GM19328 (cell line): ENCODE measurements around the gene MCAM.
A peak's percentile ranks its signal among the peaks of the same experiment; 100 is the strongest.

Experiments
- ATAC-seq: cut with Tn5 transposase; IDR thresholded peaks from one replicate; pipeline ENCODE4 v1.9.1; 2021; ENCODE audit warnings: mild to moderate bottlenecking, moderate library complexity; ENCODE audit not compliant: unreplicated experiment

MCAM gene

DNA sequence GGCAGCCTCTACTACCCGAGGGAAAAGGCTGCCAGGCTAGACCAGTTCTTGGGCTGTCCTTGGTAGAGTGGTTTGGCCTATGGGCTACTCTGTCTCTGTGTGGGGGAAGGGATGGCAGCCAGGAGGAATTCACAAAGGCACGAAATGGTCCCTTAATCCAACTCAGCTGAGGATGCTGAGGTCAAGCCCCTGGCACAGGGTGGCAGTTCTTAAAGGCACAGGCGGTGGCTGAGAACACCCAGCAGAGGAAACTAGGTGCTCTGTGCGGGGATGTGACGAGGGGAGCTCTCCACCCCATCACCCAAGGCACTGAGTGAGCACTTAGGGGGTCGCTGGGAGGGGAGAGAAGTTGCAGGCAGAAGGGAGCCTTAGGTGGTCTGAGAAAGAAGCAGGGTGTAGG lies 29.7 kb upstream of the MCAM start, which contains the start of gene MFRP:
Gene MFRP (minus strand): TSS at position 101 of the 400 bp plus-strand sequence. CDS start 192 bp downstream, outside the sequence.
- ATAC-seq = no peak

GRCh38 chr11:119345685-119346084 lies 28.8 kb upstream of the MCAM start:
- ATAC-seq = no peak

DNA sequence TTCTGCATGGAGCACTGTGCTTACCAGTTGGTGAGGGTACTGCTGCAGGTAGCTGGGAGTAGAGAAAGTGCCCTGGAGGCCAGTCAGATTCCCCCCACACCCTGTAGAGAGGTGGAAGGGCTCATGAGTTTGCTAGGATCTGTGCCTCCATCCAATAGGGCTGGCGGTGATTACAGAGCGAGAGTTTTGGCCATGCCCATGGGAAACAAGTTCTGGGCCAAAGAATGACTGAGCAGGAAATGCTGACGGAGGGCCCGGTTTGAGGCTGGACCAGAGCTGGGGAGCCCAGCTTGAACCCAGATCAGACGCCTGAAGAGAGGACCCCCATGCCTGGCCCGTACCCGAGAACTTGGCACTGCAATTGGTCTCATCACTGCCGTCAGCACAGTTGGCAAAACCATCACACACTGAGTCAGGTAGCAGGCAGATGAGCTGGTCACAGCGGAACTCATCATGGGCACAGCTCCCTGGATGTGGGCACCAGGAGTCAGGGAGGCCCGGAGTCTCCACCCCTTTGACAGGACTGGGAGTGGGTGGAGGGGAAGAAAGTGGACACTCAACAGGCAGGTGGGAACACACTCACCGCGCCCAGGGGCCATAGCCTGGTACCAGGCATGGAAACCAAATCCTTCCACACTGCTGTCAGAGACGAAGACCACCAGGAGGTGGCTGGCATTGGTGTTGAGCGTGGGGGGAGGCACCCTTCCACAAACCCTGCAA lies 27.5 kb upstream of the MCAM start:
- no peak for ATAC-seq

GRCh38 chr11:119343726-119344125 lies 26.8 kb upstream of the MCAM start:
- ATAC-seq = no peak

DNA sequence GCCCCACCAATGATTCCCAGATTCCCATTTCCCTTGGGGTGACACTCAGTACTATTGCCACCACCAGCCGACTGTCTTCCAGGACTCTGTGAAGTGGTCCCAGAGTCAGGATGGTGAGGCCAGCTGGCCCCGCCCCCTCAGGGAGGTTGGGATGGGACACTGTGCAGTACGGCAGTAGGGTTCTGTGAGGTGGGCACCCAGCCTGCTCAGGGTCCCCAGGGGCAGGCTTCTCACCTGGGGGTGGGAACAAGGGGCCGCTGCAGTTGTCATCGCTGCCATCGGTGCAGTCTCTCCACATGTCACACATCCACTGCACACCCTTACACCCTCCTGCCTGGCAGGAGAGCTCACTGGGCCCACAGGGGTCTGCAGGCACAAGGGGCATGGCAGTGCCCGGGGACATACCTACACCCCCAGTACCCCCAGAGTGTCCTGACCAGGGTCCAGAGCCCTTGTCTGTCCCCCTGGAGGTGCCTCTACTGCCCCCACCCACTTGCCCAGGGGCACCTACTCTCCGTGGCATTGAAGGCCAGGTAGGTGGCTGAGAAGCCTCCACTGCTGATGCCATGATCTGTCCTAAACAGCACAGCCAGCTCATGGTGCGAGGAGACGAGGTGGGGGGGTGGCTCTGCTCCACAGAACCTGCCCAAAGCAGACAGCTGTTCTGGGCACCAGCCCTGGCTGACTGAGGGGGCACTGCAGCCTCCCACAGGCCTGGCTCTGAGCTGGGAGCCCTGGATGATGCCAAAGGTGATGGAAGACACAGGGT lies 25.6 kb upstream of the MCAM start:
- ATAC-seq = no peak

- no peak for ATAC-seq
Measured at GRCh38 chr11:119342023-119342300, 25.0 kb upstream of the MCAM start.

GRCh38 chr11:119341222-119342022 lies 24.5 kb upstream of the MCAM start:
- no peak for ATAC-seq

DNA sequence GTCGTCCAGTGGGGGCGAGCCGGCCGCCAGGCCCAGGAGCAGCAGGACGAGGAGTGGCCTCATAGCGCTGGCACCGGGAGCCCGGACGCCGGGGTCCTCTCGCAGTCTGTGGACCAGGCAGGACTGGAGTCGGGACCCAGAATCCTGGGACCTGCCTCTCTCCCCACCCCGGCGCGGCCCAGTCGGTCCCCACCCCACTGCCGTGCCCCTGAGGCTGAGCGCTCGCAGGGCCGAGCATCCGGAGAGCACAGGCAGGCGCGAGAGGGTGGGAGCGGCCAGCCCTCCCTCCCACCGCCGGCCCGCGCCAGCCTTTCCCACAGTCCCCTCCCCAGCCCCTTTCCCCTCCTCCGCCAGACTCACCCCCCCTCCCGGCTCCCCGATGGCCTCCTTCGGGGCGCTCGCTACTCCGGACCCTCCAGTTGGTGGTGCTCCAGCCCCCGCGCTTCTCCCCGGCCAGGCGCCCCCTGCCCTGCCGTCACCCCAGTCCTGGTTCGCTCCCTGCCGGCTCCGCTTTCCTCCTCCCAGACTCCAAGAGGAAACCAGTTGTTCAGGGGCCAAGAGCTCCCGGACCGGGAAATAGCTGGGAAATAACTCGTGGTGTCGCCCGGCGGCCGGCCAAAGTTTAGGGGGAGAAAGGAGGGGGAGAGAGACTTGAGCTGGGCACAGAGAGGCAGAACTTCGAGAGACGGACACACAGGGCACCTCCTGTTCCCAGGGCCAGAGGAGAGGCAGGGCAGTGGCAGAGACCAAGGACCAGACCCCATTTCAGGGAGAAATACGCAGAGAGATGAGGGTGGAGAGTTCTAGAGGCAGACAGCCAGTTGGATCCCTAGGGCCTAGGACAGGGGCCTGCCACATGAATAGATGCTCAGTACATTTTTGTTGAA lies 23.6 kb upstream of the MCAM start, which contains the start of gene C1QTNF5:
Gene C1QTNF5 (minus strand): TSS at position 549 of the 887 bp plus-strand sequence. CDS start 486 bp downstream, at position 63.
- ATAC-seq = no peak

- ATAC-seq = no peak
Measured at GRCh38 chr11:119339589-119340334, 22.8 kb upstream of the MCAM start.

- ATAC-seq = no peak
Measured at GRCh38 chr11:119338965-119339588, 22.1 kb upstream of the MCAM start.

DNA sequence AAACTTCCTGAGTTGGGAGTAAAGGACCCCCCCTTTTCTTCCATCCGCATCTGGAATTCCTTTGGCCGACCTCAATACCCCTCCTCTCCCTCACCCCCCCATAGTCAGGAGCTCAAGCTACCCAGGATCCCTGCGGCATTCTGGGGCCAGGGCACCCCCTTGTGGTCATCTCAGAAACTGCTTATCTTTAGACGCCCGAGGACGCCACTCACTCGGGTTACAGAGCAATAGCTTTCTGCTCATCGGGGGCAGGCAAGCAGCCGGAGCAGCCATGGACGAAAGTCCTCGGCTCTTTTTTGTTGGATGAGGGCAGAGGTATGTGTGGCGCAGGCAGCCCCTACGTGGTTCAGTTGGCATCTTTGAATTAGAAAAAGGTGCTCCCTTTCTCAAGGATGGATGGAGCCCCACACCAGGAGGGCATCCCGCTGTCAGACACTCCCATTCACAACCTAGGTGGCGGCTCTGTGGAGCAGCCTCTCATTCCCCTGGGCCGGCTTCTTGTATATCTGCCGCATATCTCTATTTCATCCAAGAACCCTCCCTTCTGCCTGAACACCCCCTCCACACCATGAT lies 21.5 kb upstream of the MCAM start:
- ATAC-seq = no peak

DNA sequence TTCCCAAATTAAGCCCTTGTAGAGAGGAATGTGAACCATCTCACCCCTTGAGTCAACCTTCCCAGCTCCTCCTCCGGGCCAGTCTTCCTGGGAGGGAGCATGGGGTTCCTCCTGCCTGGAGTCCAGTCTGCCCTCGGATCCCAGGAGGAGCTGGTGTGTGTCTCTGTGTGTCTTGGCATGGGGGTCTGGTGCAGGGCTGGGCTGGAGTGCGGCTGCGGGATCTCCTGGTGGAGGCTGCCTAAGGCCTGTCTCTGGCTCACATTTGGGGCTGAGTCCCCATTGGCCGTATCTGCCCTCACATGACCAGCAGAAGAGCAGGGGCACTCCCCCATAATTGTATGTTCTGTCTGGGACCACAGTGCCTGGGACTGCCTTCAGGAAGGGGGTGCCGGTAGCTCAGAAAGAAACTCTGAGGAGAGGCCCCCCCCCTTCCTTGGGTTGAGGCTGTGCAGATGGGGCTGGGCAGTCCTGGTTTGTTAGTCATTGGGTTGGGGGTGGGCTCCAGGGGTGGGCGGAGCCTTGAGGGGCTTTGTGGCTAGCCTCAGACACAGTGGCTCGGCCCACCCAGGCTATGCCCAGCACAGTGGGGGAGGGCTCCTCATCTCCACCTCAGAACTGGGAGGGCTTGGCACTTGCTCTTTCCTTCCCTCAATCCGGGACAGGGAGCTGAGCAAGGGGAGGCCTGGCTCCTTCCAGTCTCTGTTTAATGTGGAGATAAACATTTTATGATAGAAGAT lies 20.8 kb upstream of the MCAM start:
- ATAC-seq = no peak

DNA sequence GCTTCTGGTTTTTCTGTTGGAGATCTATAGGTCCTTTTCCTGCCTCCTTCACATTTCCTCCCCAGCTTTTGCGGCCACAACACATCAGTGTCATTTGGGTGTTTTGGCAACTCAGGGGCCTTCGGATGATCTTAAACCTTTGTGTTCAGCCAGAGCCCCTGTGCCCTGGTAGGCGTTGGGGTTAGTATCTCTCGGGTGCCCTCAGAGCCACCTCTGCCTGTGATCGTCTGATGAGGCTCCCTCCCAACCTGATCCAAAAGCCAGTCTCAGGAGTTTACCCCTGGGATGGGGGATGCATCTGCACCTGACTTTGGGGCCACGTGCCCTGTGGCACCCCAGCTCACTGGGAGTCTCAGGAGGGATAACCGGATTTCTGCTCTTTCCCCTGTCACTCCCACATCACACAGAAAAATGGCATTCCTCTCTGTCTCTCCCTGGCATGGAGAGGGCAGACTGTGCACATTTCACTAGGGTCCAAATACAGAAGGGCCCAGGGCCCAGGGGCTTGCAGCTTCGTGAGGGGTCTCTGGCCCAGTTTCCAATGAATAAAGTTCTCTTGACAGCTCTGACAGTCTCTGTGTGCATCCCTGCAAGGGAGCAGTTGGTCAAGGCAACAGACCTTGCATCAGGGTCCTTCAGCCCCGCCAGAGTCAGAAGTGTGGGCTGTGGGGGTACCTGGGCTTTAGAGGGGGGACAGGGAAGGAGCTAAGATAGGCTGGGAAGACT lies 20.0 kb upstream of the MCAM start:
- ATAC-seq = no peak

DNA sequence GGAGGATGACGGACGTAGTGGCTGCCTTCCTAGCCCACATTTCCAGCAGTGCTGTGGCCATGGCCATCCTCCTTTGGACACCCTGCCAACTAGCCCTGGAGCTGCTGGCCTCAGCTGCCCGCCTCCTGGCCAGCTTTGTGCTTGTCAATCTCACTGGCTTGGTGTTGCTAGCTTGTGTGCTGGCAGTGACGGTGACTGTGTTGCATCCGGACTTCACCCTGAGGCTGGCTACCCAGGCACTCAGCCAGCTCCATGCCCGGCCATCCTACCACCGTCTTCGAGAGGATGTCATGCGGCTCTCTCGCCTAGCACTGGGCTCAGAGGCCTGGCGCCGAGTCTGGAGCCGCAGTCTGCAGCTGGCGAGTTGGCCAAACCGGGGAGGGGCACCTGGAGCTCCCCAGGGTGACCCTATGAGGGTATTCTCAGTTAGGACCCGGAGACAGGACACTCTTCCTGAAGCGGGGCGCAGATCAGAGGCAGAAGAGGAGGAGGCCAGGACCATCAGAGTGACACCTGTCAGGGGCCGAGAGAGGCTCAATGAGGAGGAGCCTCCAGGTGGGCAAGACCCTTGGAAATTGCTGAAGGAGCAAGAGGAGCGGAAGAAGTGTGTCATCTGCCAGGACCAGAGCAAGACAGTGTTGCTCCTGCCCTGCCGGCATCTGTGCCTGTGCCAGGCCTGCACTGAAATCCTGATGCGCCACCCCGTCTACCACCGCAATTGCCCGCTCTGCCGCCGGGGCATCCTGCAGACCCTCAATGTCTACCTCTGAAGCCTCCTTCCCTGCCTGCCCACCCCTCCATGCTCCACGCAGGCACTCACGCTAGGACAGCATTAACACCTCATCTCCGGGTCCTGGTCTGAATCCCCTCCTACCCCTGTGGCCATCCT lies 19.0 kb upstream of the MCAM start:
- ATAC-seq = no peak

DNA sequence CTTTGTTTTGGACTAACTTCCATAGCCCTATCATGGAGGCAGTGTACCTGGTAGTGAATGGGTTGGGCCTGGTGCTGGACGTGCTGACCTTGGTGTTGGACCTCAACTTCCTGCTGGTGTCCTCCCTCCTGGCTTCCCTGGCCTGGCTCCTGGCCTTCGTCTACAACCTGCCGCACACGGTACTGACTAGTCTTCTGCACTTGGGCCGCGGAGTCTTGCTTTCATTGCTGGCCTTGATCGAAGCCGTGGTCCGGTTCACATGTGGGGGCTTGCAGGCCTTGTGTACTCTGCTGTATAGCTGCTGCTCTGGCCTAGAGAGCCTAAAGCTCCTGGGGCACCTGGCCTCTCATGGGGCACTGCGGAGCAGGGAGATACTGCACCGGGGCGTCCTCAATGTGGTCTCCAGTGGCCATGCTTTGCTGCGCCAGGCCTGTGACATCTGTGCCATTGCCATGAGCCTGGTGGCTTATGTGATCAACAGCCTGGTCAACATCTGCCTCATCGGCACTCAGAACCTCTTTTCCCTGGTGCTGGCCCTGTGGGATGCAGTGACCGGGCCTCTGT lies 18.2 kb upstream of the MCAM start:
- no peak for ATAC-seq

DNA sequence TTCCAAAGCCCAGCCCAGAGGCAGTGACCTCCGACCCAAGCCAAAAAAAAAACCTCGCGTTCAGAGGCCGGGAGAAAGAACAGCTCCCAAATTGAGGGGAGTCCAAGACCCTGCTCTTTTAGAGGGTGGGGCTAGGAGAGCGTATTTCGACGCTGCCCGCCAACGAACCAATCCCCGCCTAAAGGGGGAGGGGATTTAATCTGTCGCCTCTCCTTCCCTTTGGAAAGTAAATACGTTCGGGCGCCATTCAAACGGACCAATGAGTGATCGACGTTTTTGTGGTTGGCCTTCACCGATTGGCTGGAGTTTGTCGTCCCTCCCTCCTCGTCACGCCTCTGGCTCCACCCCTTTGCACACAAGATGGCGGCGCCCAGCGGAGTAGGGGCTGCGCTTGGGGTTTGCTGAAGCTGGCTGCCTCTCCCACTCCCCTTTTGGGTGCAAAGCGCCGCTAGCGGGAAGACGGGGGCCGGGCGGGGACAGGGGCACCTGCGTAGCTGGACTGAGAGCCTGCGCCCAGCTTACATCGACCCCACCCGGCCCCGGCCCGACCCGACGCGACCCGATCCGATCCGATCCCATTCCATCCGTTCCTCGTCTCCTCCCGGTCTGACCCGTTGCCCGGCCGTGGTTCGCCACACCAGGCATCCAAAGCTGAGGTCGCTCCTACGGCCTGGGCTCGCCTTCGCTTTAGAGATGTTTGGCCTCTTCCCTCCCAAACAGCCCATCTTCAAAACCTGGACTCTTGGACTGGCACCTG lies 17.4 kb upstream of the MCAM start, which contains the start of gene RNF26:
Gene RNF26 (plus strand): TSS at position 354 of the 757 bp plus-strand sequence. CDS start 596 bp downstream, outside the sequence.
- peak; percentile 91 for ATAC-seq
